Trophoblast cell (in vitro differentiated cells and primary cell): ENCODE data around the gene KCNT1.

Experiments used
- DNase-seq, 2 donors: peaks; one replicate each; pipeline ENCODE4 v3.0.0-alpha.2; 2016
- H2AFZ ChIP-seq: 2 replicates; pipeline ENCODE4 v1.6.1; 2013; ENCODE audit warnings: low read length, moderate library complexity, mild to moderate bottlenecking; ENCODE audit not compliant: insufficient read depth, poor library complexity
- H2AK5ac ChIP-seq: 2 replicates; pipeline ENCODE4 v1.6.1; 2013; ENCODE audit warnings: mild to moderate bottlenecking, low read length
- H2BK120ac ChIP-seq: 2 replicates; pipeline ENCODE4 v1.6.1; 2013; ENCODE audit warnings: low read length, mild to moderate bottlenecking, moderate library complexity; ENCODE audit not compliant: insufficient read depth, poor library complexity
- H2BK12ac ChIP-seq: 2 replicates; pipeline ENCODE4 v1.6.1; 2013; ENCODE audit warnings: mild to moderate bottlenecking, low read length, moderate library complexity
- H2BK5ac ChIP-seq: 2 replicates; pipeline ENCODE4 v1.6.1; 2013; ENCODE audit warnings: low read length, low read depth, moderate library complexity, mild to moderate bottlenecking; ENCODE audit not compliant: poor library complexity
- H3K14ac ChIP-seq: 2 replicates; pipeline ENCODE4 v1.6.1; 2013; ENCODE audit warnings: mild to moderate bottlenecking, low read length
- H3K18ac ChIP-seq: 2 replicates; pipeline ENCODE4 v1.6.1; 2013; ENCODE audit warnings: mild to moderate bottlenecking, low read length
- H3K23ac ChIP-seq: 2 replicates; pipeline ENCODE4 v1.6.1; 2013; ENCODE audit warnings: low read length
- H3K27ac ChIP-seq: 2 replicates; pipeline ENCODE4 v1.5.1; 2013; ENCODE audit warnings: low read depth, mild to moderate bottlenecking, inconsistent platforms, low read length, moderate library complexity
- H3K27me3 ChIP-seq: 2 replicates; pipeline ENCODE4 v1.6.1; 2013; ENCODE audit warnings: inconsistent platforms, mild to moderate bottlenecking, low read length, moderate library complexity; ENCODE audit not compliant: insufficient read depth
- H3K36me3 ChIP-seq, 2 experiments: 1 replicate in 1 of 2; 2 replicates in 1 of 2; pipeline ENCODE4 v1.6.1; 2013; ENCODE audit warnings: low read length in 2 of 2, mild to moderate bottlenecking in 2 of 2, moderate library complexity in 1 of 2; ENCODE audit not compliant: insufficient read depth in 2 of 2, control insufficient read depth in 1 of 2
- H3K4ac ChIP-seq: 2 replicates; pipeline ENCODE4 v1.6.1; 2013; ENCODE audit warnings: low read depth, mild to moderate bottlenecking, low read length, moderate library complexity
- H3K4me1 ChIP-seq, 2 experiments: 1 replicate in 1 of 2; 2 replicates in 1 of 2; pipeline ENCODE4 v1.6.1; 2013; ENCODE audit warnings: low read length in 2 of 2, mild to moderate bottlenecking in 2 of 2, moderate library complexity in 1 of 2; ENCODE audit not compliant: insufficient read depth in 2 of 2, control insufficient read depth in 1 of 2
- H3K4me2 ChIP-seq: 2 replicates; pipeline ENCODE4 v1.6.1; 2013; ENCODE audit warnings: inconsistent platforms, mild to moderate bottlenecking, low read length, moderate library complexity
- H3K4me3 ChIP-seq: 2 replicates; pipeline ENCODE4 v1.5.1; 2013; ENCODE audit warnings: mild to moderate bottlenecking, low read depth, low read length, inconsistent platforms
- H3K79me1 ChIP-seq: one replicate; pipeline ENCODE4 v1.6.1; 2013; ENCODE audit warnings: low read length
- H3K79me2 ChIP-seq: 2 replicates; pipeline ENCODE4 v1.6.1; 2013; ENCODE audit warnings: low read length, mild to moderate bottlenecking; ENCODE audit not compliant: control insufficient read depth, insufficient read depth, poor library complexity
- H3K9ac ChIP-seq: 2 replicates; pipeline ENCODE4 v1.6.1; 2013; ENCODE audit warnings: mild to moderate bottlenecking, low read length
- H3K9me3 ChIP-seq: 2 replicates; pipeline ENCODE4 v1.6.1; 2013; ENCODE audit warnings: low read depth, mild to moderate bottlenecking, control low read depth, inconsistent platforms, low read length; ENCODE audit not compliant: insufficient read depth
- H4K12ac ChIP-seq: 2 replicates; pipeline ENCODE4 v1.6.1; 2013; ENCODE audit warnings: low read depth, mild to moderate bottlenecking, low read length, moderate library complexity
- H4K8ac ChIP-seq: 2 replicates; pipeline ENCODE4 v1.6.1; 2013; ENCODE audit warnings: low read depth, mild to moderate bottlenecking, low read length, moderate library complexity
- H4K91ac ChIP-seq: one replicate; pipeline ENCODE4 v1.6.1; 2013; ENCODE audit warnings: low read depth, mild to moderate bottlenecking, low read length, moderate library complexity
- WGBS: extraction: QIAGEN DNeasy Blood & Tissue Kit; methylation state at CpG from one replicate; pipeline ENCODE4 v1.1.7; 2013; ENCODE audit warnings: missing lambda C conversion rate; ENCODE audit not compliant: insufficient read length, insufficient coverage; ENCODE audit errors: extremely low coverage; 5-methylcytosine and 5-hydroxymethylcytosine counted together

KCNT1 gene

GRCh38 chr9:135736272-135736978 is 34.4 kb downstream of the KCNT1 start:
- Histone ChIP-seq H3K79me1 (no peaks in the 10 kb centered on the region), H3K23ac (no peak overlapping the region), H3K79me2 (no peaks in the 10 kb centered on the region), H2AFZ (no peak overlapping the region), H2BK120ac (no peak overlapping the region), H3K4me3 (no peak overlapping the region), H3K9me3 (peaks cover 28% of the 10 kb centered on the region), H2BK12ac (no peak overlapping the region), H3K4me1 (no peaks in the 10 kb centered on the region), H4K12ac (no peak overlapping the region), H3K27me3 (peaks cover 21% of the 10 kb centered on the region), H4K8ac (no peak overlapping the region), H3K4ac (no peak overlapping the region), H2BK5ac (no peak overlapping the region), H4K91ac (no peak overlapping the region), H3K4me2 (peak overlapping the region; percentile 9), H3K27ac (no peak overlapping the region), H3K36me3 (no peaks in the 10 kb centered on the region), H3K18ac (no peak overlapping the region), H3K9ac (no peak overlapping the region), H3K14ac (no peak overlapping the region), H2AK5ac (no peak overlapping the region)
- no CpG with 5 or more reads among the region's 78 CpGs for WGBS
- no peak for DNase-seq

- no peak overlapping the region for H3K4ac ChIP-seq
- no peak overlapping the region for H4K91ac ChIP-seq
- peaks cover 25% of the 10 kb centered on the region for H3K9me3 ChIP-seq
- no peak overlapping the region for H3K4me2 ChIP-seq
- H4K8ac ChIP-seq, result no peak overlapping the region
- H4K12ac ChIP-seq, result no peak overlapping the region
- no peak overlapping the region for H3K9ac ChIP-seq
- no CpG with 5 or more reads among the region's 23 CpGs for WGBS
- H3K18ac ChIP-seq, result no peak overlapping the region
- H3K14ac ChIP-seq, result no peak overlapping the region
- peaks cover 21% of the 10 kb centered on the region for H3K27me3 ChIP-seq
- no peak overlapping the region for H3K27ac ChIP-seq
- no peaks in the 10 kb centered on the region for H3K4me1 ChIP-seq
- no peak for DNase-seq
- no peak overlapping the region for H3K23ac ChIP-seq
- no peak overlapping the region for H2AFZ ChIP-seq
- no peaks in the 10 kb centered on the region for H3K36me3 ChIP-seq
- H3K4me3 ChIP-seq, result no peak overlapping the region
- no peak overlapping the region for H2AK5ac ChIP-seq
- H2BK5ac ChIP-seq, result no peak overlapping the region
- H3K79me1 ChIP-seq, result no peaks in the 10 kb centered on the region
- H3K79me2 ChIP-seq, result no peaks in the 10 kb centered on the region
- H2BK120ac ChIP-seq, result no peak overlapping the region
- no peak overlapping the region for H2BK12ac ChIP-seq
These were observed 35.2 kb downstream of the KCNT1 start for GRCh38 chr9:135736979-135737839.

- no peak overlapping the region for H4K8ac ChIP-seq
- no peaks in the 10 kb centered on the region for H3K79me2 ChIP-seq
- H2AFZ ChIP-seq, result no peak overlapping the region
- H3K14ac ChIP-seq, result no peak overlapping the region
- no peak overlapping the region for H3K4ac ChIP-seq
- no peak overlapping the region for H3K27ac ChIP-seq
- H3K18ac ChIP-seq, result no peak overlapping the region
- H4K91ac ChIP-seq, result no peak overlapping the region
- no peaks in the 10 kb centered on the region for H3K4me1 ChIP-seq
- DNase-seq, result no peak
- H2BK12ac ChIP-seq, result no peak overlapping the region
- H2BK5ac ChIP-seq, result no peak overlapping the region
- no peaks in the 10 kb centered on the region for H3K36me3 ChIP-seq
- no peak overlapping the region for H3K4me3 ChIP-seq
- no peak overlapping the region for H3K9ac ChIP-seq
- peaks cover 21% of the 10 kb centered on the region for H3K27me3 ChIP-seq
- H4K12ac ChIP-seq, result no peak overlapping the region
- no peak overlapping the region for H3K23ac ChIP-seq
- H2AK5ac ChIP-seq, result no peak overlapping the region
- no peak overlapping the region for H3K4me2 ChIP-seq
- peaks cover 19% of the 10 kb centered on the region for H3K9me3 ChIP-seq
- no CpG with 5 or more reads among the region's 16 CpGs for WGBS
- no peak overlapping the region for H2BK120ac ChIP-seq
- no peaks in the 10 kb centered on the region for H3K79me1 ChIP-seq
These were observed 36.0 kb downstream of the KCNT1 start for GRCh38 chr9:135737840-135738521.

- H3K4me2 ChIP-seq, result no peak overlapping the region
- no peak overlapping the region for H4K8ac ChIP-seq
- H2BK120ac ChIP-seq, result no peak overlapping the region
- no peak overlapping the region for H4K12ac ChIP-seq
- H3K36me3 ChIP-seq, result no peaks in the 10 kb centered on the region
- no peak overlapping the region for H3K23ac ChIP-seq
- no peaks in the 10 kb centered on the region for H3K79me1 ChIP-seq
- H2AK5ac ChIP-seq, result no peak overlapping the region
- no peak for DNase-seq
- no peaks in the 10 kb centered on the region for H3K79me2 ChIP-seq
- H3K9me3 ChIP-seq, result peaks cover 10% of the 10 kb centered on the region
- H3K14ac ChIP-seq, result no peak overlapping the region
- no peaks in the 10 kb centered on the region for H3K4me1 ChIP-seq
- H3K4me3 ChIP-seq, result no peak overlapping the region
- H2BK5ac ChIP-seq, result no peak overlapping the region
- no peak overlapping the region for H2BK12ac ChIP-seq
- no CpG with 5 or more reads among the region's 28 CpGs for WGBS
- H3K18ac ChIP-seq, result no peak overlapping the region
- no peak overlapping the region for H3K9ac ChIP-seq
- H2AFZ ChIP-seq, result no peak overlapping the region
- H4K91ac ChIP-seq, result no peak overlapping the region
- H3K27ac ChIP-seq, result no peak overlapping the region
- H3K4ac ChIP-seq, result no peak overlapping the region
- H3K27me3 ChIP-seq, result peaks cover 21% of the 10 kb centered on the region
These were observed 37.6 kb downstream of the KCNT1 start for GRCh38 chr9:135739271-135740220.
